K562 (cell line): Measurements from ENCODE around the gene SORCS1. TPM values are rescaled to one million over a fixed set of nuclear protein-coding genes. Genes with fewer than 3 reads are reported as not detected.

ENCODE experiments used
- ATAC-seq: fragments of 200-7000 bp; cut with Tn5 transposase; 3 replicates; pipeline ENCODE4 v1.9.1; 2020; ENCODE audit warnings: moderate library complexity
- BruUV-seq: library from RNA; stranded (reverse); fragments of 400-500 nt; replicated peaks from 2 replicates; lab custom pipeline; 2021; lab: Mats Ljungman, UMichigan
- CTCF ChIA-PET: fragments of 300-600 bp; formaldehyde crosslinking; extraction: SDS; loops from one replicate; lab custom pipeline; 2021; ENCODE audit warnings: low intra/inter-chr PET ratio; lab: Yijun Ruan, JAX
- POLR2A ChIA-PET: fragments of 300-600, 350-650 bp; sonication (Branson Sonifier 250); formaldehyde crosslinking; extraction: SDS; loops from one replicate; lab custom pipeline; 2021; ENCODE audit warnings: antibody characterized with exemption, inconsistent platforms; lab: Yijun Ruan, JAX
- DNase-seq, 4 experiments: peaks; one replicate each; pipeline versions ENCODE4 v3.0.0 to v3.0.0-alpha.2; 2011 to 2018; ENCODE audit warnings: low spot score in 3 of 4, mixed read lengths in 3 of 4; ENCODE audit errors: extremely low read depth in 1 of 4
- FAIRE-seq: peaks from 2 replicates; lab custom pipeline; 2011; peaks lifted over from hg19 to GRCh38; lab: Jason Lieb, UNC
- H2AFZ ChIP-seq: 2 replicates; pipeline ENCODE4 v1.6.0; 2011; ENCODE audit warnings: low read depth, low read length, control low read depth, inconsistent platforms
- H3K27ac ChIP-seq: fragments of 200-600 bp; 3 replicates; pipeline ENCODE4 v1.8.0; 2011; ENCODE audit warnings: low read depth, mild to moderate bottlenecking, control low read depth, inconsistent platforms, low read length, moderate library complexity, mixed read lengths; ENCODE audit errors: extremely low read depth
- H3K27me3 ChIP-seq, 2 experiments: fragments of 300-600 bp in 1 of 2; 2 replicates in 1 of 2; 3 replicates in 1 of 2; pipeline versions ENCODE4 v1.6.0 to v1.8.0; 2011; ENCODE audit warnings: inconsistent platforms in 2 of 2, low read length in 2 of 2, mild to moderate bottlenecking in 1 of 2, mixed read lengths in 1 of 2, moderate library complexity in 1 of 2; ENCODE audit not compliant: control insufficient read depth in 2 of 2, insufficient read depth in 2 of 2
- H3K36me3 ChIP-seq: fragments of 300-600 bp; 3 replicates; pipeline ENCODE4 v1.8.0; 2011; ENCODE audit warnings: mild to moderate bottlenecking, low read length, inconsistent platforms; ENCODE audit not compliant: control insufficient read depth, insufficient read depth
- H3K4me1 ChIP-seq, 2 experiments: fragments of 200-600 bp in 1 of 2; replicated peaks in 1 of 2; 2 replicates in 1 of 2; 3 replicates in 1 of 2; pipeline versions ENCODE4 v1.5.1 to v1.8.0; 2011; ENCODE audit warnings: inconsistent platforms in 2 of 2, low read length in 2 of 2, mild to moderate bottlenecking in 1 of 2, mixed read lengths in 1 of 2, moderate library complexity in 1 of 2; ENCODE audit not compliant: control insufficient read depth in 2 of 2, insufficient read depth in 2 of 2
- H3K4me2 ChIP-seq: 2 replicates; pipeline ENCODE4 v1.6.1; 2011; ENCODE audit warnings: low read length, control low read depth, inconsistent platforms, mixed read lengths; ENCODE audit not compliant: insufficient read depth
- H3K4me3 ChIP-seq: fragments of 200-600 bp; sonication (generic), shearing (Covaris generic); 2 replicates; pipeline ENCODE4 v1.5.1; 2016; ENCODE audit warnings: control low read depth, inconsistent platforms
- H3K79me2 ChIP-seq: fragments of 200-600 bp; 3 replicates; pipeline ENCODE4 v1.8.0; 2011; ENCODE audit warnings: low read length, inconsistent platforms; ENCODE audit not compliant: control insufficient read depth, insufficient read depth
- H3K9ac ChIP-seq, 2 experiments: 2 replicates each; pipeline versions ENCODE4 v1.6.0 to v1.6.1; 2011; ENCODE audit warnings: low read depth in 2 of 2, low read length in 2 of 2, control low read depth in 1 of 2, inconsistent platforms in 1 of 2, mild to moderate bottlenecking in 1 of 2, mixed read lengths in 1 of 2; ENCODE audit not compliant: insufficient read depth in 1 of 2
- H3K9me1 ChIP-seq: one replicate; pipeline ENCODE4 v1.6.0; 2011; ENCODE audit warnings: inconsistent platforms, mild to moderate bottlenecking, low read length, moderate library complexity; ENCODE audit not compliant: control insufficient read depth, insufficient read depth
- H3K9me3 ChIP-seq: replicated peaks from 2 replicates; pipeline ENCODE4 v1.5.1; 2011; ENCODE audit warnings: low read depth, low read length, inconsistent platforms; ENCODE audit not compliant: control insufficient read depth, insufficient read depth
- H4K20me1 ChIP-seq: replicated peaks from 2 replicates; pipeline ENCODE4 v1.6.1; 2011; ENCODE audit warnings: low read length, inconsistent platforms, mixed read lengths; ENCODE audit not compliant: control insufficient read depth, insufficient read depth
- CC2D1A ChIP-seq: fragments of 450-650 bp; IDR thresholded peaks from 2 replicates; pipeline ENCODE4 v1.6.1; 2017; ENCODE audit warnings: mild to moderate bottlenecking
- EZH2 ChIP-seq: IDR thresholded peaks from 2 replicates; pipeline ENCODE4 v1.6.1; 2012; ENCODE audit warnings: low read depth, mild to moderate bottlenecking, inconsistent platforms, low read length, borderline replicate concordance
- MYC ChIP-seq, 2 experiments: fragments of 250-450 bp in 1 of 2; sonication (Bioruptor Pico) in 1 of 2; IDR thresholded peaks; 2 replicates each; pipeline versions ENCODE4 v1.5.1 to v1.6.1; 2012 to 2021; ENCODE audit warnings: low read depth in 2 of 2, borderline replicate concordance in 1 of 2, improper control_type of control experiment in 1 of 2, low read length in 1 of 2, mild to moderate bottlenecking in 1 of 2, moderate library complexity in 1 of 2
- NEUROD1 ChIP-seq: fragments of 150-350 bp; IDR thresholded peaks from 2 replicates; pipeline ENCODE4 v1.6.1; 2014; ENCODE audit warnings: borderline replicate concordance, low read length, low read depth; ENCODE audit not compliant: partially characterized antibody
- SMAD2 ChIP-seq: fragments of 150-350 bp; IDR thresholded peaks from 2 replicates; pipeline ENCODE4 v1.6.1; 2014; ENCODE audit warnings: low read depth, mild to moderate bottlenecking, low read length
- WGBS: fragments of 100-300 bp; shearing (Covaris generic); methylation state at CpG from one replicate; pipeline ENCODE4 v1.1.6; 2016; ENCODE audit warnings: low coverage, mixed read lengths; ENCODE audit not compliant: insufficient coverage; ENCODE audit errors: missing lambda C conversion rate; 5-methylcytosine and 5-hydroxymethylcytosine counted together
- in situ Hi-C: fragments of 300-500 bp; cut with MboI; formaldehyde crosslinking; loops from 4 replicates; pipeline ENCODE4 v1.15.0; 2018; ENCODE audit warnings: inconsistent platforms, mixed read lengths
- intact Hi-C: fragments of 100-400 bp; cut with micrococcal nuclease; formaldehyde crosslinking; loops from 2 replicates; pipeline ENCODE4 v1.14.2; 2022
- polyA plus RNA-seq, 8 experiments: library from polyadenylated mRNA; depleted of rRNA in 4 of 8; stranded (reverse) in 5 of 8; unstranded in 3 of 8; fragments of >200 nt; fragmentation: Nextera tagmentation in 2 of 8; fragmentation: Illumina TruSeq in 1 of 8; extraction: Ambion mirVana in 2 of 8; extraction: Trizol in 1 of 8; gene quantifications; 2 replicates each; pipeline versions ENCODE4 v1.2.1 to v1.2.3, GENCODE V29; 2011 to 2014; ENCODE audit warnings: inconsistent platforms in 1 of 8, missing spikeins in 1 of 8
- total RNA-seq, 7 experiments: library from RNA; depleted of rRNA in 6 of 7; stranded (reverse); fragments of >200 nt in 6 of 7; fragmentation: Illumina TruSeq in 2 of 7; extraction: Trizol in 2 of 7; gene quantifications; 2 replicates each; pipeline versions ENCODE4 v1.2.1 to v1.2.3, GENCODE V29; 2011 to 2021; ENCODE audit warnings: low replicate concordance in 1 of 7
- TF ChIP-seq, protein P1 (sequence below): sonication (generic); formaldehyde crosslinking; IDR thresholded peaks from 2 replicates; pipeline ENCODE4 v1.9.0; 2022; ENCODE audit warnings: mild to moderate bottlenecking, missing genetic modification reagents

SORCS1 gene
- total and polyA plus RNA-seq, 9 of the 15 experiments (the other 6 are each of a cell fraction or from before 2014, with no cell fraction given): 1.5 to 3.9 (median 2.7) TPM

- Histone ChIP-seq H3K27ac (no peak overlapping the region), H3K27me3 (no peaks in the 10 kb centered on the region), H3K36me3 (no peaks in the 10 kb centered on the region), H3K4me3 (no peak overlapping the region), H2AFZ (no peak overlapping the region), H4K20me1 (no peaks in the 10 kb centered on the region), H3K9ac (no peak overlapping the region), H3K9me3 (no peaks in the 10 kb centered on the region), H3K79me2 (no peaks in the 10 kb centered on the region), H3K9me1 (no peaks in the 10 kb centered on the region), H3K4me2 (no peak overlapping the region), H3K4me1 (no peaks in the 10 kb centered on the region)
- ATAC-seq (no peak), FAIRE-seq (no peak), DNase-seq (no peak)
- ChIA-PET POLR2A (no interaction called here), CTCF (no interaction called here)
- WGBS: 0% methylated on average over 2 of the region's 4 CpGs
- BruUV-seq: no TSS peak
- intact Hi-C loops: no loop called here
- in situ Hi-C loops: no loop called here
- TF ChIP-seq, protein P1, sequence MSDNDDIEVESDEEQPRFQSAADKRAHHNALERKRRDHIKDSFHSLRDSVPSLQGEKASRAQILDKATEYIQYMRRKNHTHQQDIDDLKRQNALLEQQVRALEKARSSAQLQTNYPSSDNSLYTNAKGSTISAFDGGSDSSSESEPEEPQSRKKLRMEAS (CRISPR knock-in tag): no peak
- TF ChIP-seq EZH2 (no peak), SMAD2 (no peak), CC2D1A (no peak), MYC (IDR thresholded peaks at IDR 0.05; ENCODE audit: low read depth, low read length) (no peak), MYC (CRISPR knock-in tag; IDR thresholded peaks at IDR 0.05; ENCODE audit: borderline replicate concordance, low read depth) (no peak), NEUROD1 (no peak)
Observed at GRCh38 chr10:106761906-106762305, 402.6 kb downstream of the SORCS1 start.
